GM13977 (cell line): ENCODE data around the gene UBR4.

Experiments
- DNase-seq: peaks from one replicate; pipeline ENCODE4 v3.0.0; 2012; ENCODE audit warnings: low spot score
- CTCF ChIP-seq: IDR thresholded peaks from 2 replicates; pipeline ENCODE4 v1.5.1; 2012; ENCODE audit warnings: mild to moderate bottlenecking, control low read depth; ENCODE audit not compliant: insufficient read depth; ENCODE audit errors: extremely low read depth, missing control alignments
- in situ Hi-C: fragments of 300-500 bp; cut with MboI; formaldehyde crosslinking; loops from one replicate; pipeline ENCODE4 v1.12.0; 2022; ENCODE audit warnings: low sequenced_read_pairs, low pct_unique_long_range_greater_than_20kb, mixed read lengths, inconsistent platforms; ENCODE audit not compliant: unreplicated experiment

The UBR4 gene

GRCh38 chr1:19066248-19066873, 143.7 kb downstream of the UBR4 start:
- peak; percentile 12 for DNase-seq
- TF ChIP-seq CTCF, result no peak
- in situ Hi-C loops, result no loop called here

- peak; percentile 12 for DNase-seq
- in situ Hi-C loops, result no loop called here
- TF ChIP-seq CTCF, result no peak
These were observed 144.4 kb downstream of the UBR4 start for GRCh38 chr1:19065526-19066247.

- no peak for DNase-seq
- no peak for TF ChIP-seq CTCF
- in situ Hi-C loops, result no loop called here
These were observed 145.1 kb downstream of the UBR4 start for GRCh38 chr1:19064906-19065450.

GRCh38 chr1:19063122-19063521, 146.9 kb downstream of the UBR4 start:
- in situ Hi-C loops, result no loop called here

GRCh38 chr1:19062258-19063029, 147.6 kb downstream of the UBR4 start:
- no peak for TF ChIP-seq CTCF

More at GRCh38 chr1:19063122-19063521, 146.9 kb downstream of the UBR4 start:
- TF ChIP-seq CTCF, result no peak
- no peak for DNase-seq

GRCh38 chr1:19061798-19062197, 148.3 kb downstream of the UBR4 start:
- no peak for DNase-seq
- in situ Hi-C loops, result no loop called here
- no peak for TF ChIP-seq CTCF

More at GRCh38 chr1:19062258-19063029, 147.6 kb downstream of the UBR4 start:
- in situ Hi-C loops, result no loop called here
- DNase-seq, result no peak
